HG03196 (cell line): ENCODE data around the gene SLC25A36.

ENCODE experiments used
- ATAC-seq: cut with Tn5 transposase; IDR thresholded peaks from one replicate; pipeline ENCODE4 v1.9.1; 2021; ENCODE audit not compliant: unreplicated experiment

The SLC25A36 gene, protein sequence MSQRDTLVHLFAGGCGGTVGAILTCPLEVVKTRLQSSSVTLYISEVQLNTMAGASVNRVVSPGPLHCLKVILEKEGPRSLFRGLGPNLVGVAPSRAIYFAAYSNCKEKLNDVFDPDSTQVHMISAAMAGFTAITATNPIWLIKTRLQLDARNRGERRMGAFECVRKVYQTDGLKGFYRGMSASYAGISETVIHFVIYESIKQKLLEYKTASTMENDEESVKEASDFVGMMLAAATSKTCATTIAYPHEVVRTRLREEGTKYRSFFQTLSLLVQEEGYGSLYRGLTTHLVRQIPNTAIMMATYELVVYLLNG

GRCh38 chr3:140941434-140942220, at the start of gene SLC25A36:
Gene SLC25A36 (plus strand): TSS chr3:140941836. CDS start chr3:140942055, 219 bp downstream.
- ATAC-seq, result peak; percentile 97

- ATAC-seq, result no peak
Measured at GRCh38 chr3:140896997-140897396, 44.6 kb upstream of the SLC25A36 start.

- ATAC-seq, result no peak
Measured at GRCh38 chr3:140898340-140899180, 43.1 kb upstream of the SLC25A36 start.

- ATAC-seq, result no peak
Measured at GRCh38 chr3:140899363-140899762, 42.3 kb upstream of the SLC25A36 start.

DNA sequence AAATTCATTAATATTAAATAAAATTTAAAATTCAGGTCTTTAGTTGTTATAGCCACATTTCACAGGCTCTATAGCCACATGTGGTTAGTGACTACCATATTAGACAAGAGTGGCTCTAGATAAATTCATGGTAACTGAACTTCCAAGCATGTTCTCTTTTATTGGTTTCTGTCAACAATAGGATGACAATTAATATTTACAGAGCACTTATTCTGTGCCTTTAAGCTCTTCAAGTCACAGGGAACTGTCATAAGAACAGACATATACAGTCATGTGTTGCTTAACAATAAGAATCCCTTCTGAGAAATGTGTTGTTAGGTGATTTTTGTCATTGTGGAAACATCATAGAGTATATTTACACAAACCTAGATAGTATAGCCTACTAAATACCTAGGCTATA, 38.8 kb upstream of the SLC25A36 start:
- ATAC-seq, result no peak

- no peak for ATAC-seq
Measured at GRCh38 chr3:140903196-140903595, 38.4 kb upstream of the SLC25A36 start.

GRCh38 chr3:140904521-140904920, 37.1 kb upstream of the SLC25A36 start:
- no peak for ATAC-seq

- ATAC-seq, result no peak
Measured at GRCh38 chr3:140905559-140905958, 36.1 kb upstream of the SLC25A36 start.

DNA sequence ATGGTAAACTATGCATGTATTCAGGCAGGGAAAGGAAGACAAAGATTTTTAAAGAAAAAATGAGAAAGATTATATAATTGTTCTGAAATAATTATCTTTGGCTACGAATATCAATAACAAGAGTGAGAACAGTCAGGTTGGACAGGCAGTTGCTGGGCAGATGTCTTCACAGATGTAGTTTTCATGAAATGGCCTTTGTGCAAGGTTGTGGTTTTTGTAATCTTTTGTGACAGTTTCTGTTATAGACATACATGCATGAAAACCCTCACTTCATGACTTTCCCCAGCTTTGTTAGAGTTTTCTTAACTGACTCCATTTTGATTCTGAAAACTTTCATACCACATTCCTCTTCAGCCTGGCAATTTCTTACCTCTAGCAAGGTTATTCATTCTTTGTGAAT, 34.9 kb upstream of the SLC25A36 start:
- ATAC-seq, result no peak

DNA sequence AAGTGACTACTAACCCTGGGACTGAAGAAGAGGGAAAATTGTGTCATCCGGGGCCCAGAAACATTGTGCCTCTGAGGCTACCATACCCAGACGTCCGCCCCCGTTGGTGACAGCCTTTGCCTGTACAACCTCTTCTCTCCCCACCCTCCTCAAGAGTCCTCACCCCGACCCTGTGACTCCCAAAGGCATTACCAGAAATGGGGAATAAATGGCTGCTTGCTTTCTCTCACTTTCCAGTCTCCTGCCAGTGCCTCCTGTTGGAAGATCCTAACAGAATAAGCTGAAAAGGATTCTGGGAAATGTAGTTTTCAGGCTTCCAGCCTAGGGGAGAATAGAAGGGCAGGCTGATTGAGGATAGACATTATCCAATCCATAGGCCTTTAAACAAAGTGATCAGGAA, 30.8 kb upstream of the SLC25A36 start:
- no peak for ATAC-seq

DNA sequence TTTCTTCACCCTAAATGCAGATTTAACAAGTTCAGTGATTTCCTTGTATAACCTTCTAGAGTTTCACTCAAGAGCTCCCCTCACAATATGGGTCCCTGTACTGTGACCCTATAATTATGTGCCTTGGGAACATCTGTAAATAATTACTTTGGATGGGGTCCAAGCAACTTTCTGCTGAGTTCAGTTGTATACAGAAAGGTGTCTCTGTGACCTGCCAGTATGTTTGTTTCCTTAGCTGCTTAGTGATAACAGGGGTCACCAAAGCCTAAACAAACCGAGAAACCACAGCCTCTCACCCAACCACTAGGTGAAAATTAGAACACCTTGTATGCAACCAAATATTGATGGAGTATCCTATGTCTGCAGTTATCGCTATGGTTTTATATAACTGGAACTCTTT, 29.8 kb upstream of the SLC25A36 start:
- ATAC-seq, result no peak

- no peak for ATAC-seq
Measured at GRCh38 chr3:140913728-140914127, 27.9 kb upstream of the SLC25A36 start.

DNA sequence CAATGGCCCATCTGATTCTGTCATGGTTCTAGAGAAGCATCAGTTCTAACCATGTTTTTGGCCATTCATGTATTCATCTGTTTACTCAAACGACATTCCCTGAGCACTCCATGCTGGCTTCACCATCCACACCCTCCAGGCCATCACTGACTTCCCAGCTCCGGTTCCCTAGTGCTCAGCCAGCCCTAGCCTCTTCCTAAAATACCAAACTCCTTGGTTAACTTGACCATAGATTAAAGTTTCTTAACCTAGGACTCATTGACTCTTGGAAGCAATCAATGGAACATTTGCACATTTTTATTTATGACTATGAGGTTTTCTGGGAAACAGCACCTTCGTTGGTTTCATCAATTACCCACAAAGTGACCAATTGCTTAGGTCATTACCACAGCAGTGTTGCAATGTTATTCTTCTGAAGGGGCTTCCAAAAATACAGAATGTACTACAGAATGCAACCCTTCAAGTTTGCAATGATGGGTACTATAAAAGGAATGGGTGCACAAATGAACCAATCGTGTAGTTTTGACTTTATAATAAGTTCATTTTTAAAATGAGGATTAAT, 27.2 kb upstream of the SLC25A36 start:
- ATAC-seq, result no peak

GRCh38 chr3:140916603-140917002, 25.0 kb upstream of the SLC25A36 start:
- no peak for ATAC-seq

- no peak for ATAC-seq
Measured at GRCh38 chr3:140917772-140918171, 23.9 kb upstream of the SLC25A36 start.

GRCh38 chr3:140920029-140920428, 21.6 kb upstream of the SLC25A36 start:
- no peak for ATAC-seq

DNA sequence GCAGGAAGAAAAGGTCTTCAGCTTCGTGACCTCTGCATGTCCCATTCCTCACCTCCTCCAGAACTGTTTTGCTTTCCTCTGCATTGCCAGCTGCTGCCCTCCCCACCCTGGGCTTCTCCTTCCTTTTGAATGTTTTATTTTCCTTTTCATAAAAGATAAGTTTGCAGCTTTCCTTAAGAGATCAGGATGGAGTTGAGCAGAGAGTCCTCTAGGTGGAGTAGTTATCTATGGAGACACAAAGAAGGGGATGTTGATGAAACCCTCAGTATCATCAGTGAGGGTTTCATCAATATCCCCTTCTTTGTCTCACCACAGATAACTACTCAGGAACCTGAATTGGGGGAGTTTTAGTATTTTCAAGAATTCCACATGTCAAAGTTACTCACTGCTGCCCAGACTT, 19.0 kb upstream of the SLC25A36 start:
- no peak for ATAC-seq

- ATAC-seq, result no peak
Measured at GRCh38 chr3:140924097-140924873, 17.4 kb upstream of the SLC25A36 start.

- no peak for ATAC-seq
Measured at GRCh38 chr3:140927279-140928069, 14.2 kb upstream of the SLC25A36 start.

GRCh38 chr3:140929446-140929845, 12.2 kb upstream of the SLC25A36 start:
- ATAC-seq, result no peak
